CD4-positive, alpha-beta T cell treated with Interleukin-2 at 100 ng/mL for 4 hours (primary cell): Measurements from ENCODE around the gene FAM83D.
"Not testable (repeated sequence)": the region's sequence is repeated elsewhere in the genome, so short reads cannot be mapped to it uniquely, and the experiment has no call there.

Source experiments
- DNase-seq: peaks from one replicate; pipeline ENCODE4 v3.0.0-alpha.2; 2020; ENCODE audit warnings: low spot score

Gene FAM83D

DNA sequence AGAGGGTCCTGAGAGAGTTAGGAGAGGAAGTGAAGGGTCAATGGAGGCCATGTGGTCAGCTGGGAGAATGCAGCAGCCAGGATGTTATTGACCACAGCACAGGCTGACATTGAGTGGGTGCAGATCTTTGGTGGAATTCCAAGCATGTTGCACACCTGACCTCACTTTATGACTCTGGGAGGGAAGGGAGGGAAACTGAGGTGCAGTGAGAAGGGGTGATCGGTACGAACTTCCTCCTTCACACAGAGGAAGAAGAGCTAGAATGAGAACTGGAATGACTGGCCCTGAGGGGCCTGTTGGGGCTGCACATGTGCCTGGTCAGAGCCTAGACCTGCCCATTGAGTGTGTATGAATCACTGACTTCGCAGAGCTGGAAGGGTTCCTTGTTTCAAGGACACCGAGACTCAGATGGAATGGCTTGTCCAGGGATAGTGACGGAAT lies 9.8 kb downstream of the FAM83D start:
- no peak for DNase-seq

GRCh38 chr20:38937000-38937399 lies 10.8 kb downstream of the FAM83D start:
- DNase-seq: no peak

- no peak for DNase-seq
Observed at GRCh38 chr20:38937978-38938473, 11.8 kb downstream of the FAM83D start.

- DNase-seq: no peak
Observed at GRCh38 chr20:38939686-38940085, 13.5 kb downstream of the FAM83D start.

DNA sequence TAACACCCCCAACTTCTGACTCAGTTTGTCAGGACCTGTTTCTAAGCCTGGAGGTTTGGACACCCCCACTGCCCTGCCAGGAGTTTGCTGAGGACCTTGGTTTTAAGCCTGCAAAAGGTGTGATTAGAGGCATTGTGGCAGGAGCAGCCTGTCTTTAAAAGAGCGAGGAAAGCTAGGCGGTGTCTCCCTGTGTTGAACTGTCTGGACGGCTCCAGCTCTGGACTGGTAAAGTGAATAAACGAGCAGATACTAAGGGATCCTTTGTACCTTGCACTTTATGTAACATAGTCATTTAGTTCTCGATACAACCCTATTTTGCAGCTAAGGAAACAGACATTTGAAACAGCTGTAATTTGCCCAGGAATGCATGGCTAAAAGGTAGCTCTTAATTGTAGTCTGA lies 14.4 kb downstream of the FAM83D start:
- DNase-seq: no peak

DNA sequence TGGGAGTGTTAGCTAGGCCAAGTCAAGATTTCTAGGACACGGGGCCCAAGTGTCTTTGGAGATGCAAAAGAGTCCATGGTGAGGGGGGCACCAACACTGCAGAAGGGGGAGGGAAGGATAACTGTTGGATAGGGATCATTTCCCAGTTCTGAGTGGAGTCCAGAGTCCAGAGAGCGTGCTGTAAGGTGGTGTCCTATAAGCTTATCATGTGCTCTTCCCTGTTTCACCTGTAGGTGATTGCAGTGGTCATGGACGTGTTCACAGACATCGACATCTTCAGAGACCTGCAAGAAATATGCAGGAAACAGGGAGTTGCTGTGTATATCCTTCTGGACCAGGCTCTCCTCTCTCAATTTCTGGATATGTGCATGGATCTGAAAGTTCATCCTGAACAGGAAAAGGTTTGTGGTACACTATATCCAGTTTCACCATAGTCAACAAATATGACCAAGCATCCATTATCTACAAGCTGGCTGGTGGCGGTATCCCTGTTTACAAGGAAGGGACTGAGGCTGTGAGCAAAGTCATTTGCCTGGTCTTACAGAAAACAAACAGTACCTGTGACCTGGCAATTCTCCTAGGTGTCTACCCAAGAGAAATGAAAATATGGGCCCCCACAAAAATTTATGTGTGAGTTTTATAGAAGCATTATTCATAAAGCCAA lies 15.6 kb downstream of the FAM83D start:
- no peak for DNase-seq

GRCh38 chr20:38945012-38945411 lies 18.8 kb downstream of the FAM83D start:
- no peak for DNase-seq

DNA sequence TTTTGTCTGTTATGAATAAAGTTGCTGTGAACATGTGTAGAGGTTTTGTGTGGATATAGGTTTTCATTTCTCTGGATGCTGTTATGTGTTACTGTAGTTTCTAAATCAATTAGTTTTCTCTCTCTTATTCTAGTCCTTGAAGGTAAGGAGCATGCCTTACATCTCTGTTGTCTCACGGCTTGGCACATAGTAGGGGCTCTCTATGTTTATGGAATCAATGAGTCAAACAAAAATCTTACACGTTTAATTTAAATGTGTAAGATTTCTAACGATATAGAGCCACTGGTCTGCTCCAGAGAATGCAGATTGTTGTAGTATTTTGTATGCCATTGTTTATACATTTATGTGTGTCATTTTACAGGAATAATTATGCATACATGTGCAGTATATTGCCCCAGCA lies 20.6 kb downstream of the FAM83D start:
- DNase-seq: no peak

DNA sequence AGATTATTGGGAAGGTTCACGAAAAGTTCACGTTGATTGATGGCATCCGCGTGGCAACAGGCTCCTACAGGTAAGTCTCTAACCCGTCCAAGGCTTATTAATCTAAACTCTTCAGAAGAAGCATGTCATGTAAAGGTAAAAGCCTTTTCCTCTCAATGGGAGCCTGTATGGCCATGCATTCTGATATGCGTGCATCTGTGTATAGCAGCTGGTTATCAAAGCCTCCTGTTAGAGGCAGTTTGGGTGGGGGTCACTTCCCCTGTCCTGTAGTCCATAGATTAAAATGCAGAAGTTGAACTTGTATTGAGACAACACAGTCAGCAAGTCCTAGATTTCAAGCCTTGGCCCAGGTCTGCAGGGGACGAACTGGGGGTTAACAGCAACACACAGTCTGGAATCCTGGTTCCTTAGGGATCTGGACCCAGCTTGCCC lies 21.7 kb downstream of the FAM83D start:
- no peak for DNase-seq

- DNase-seq: no peak
Observed at GRCh38 chr20:38950254-38950653, 24.0 kb downstream of the FAM83D start.

- no peak for DNase-seq
Observed at GRCh38 chr20:38951611-38952010, 25.4 kb downstream of the FAM83D start.

DNA sequence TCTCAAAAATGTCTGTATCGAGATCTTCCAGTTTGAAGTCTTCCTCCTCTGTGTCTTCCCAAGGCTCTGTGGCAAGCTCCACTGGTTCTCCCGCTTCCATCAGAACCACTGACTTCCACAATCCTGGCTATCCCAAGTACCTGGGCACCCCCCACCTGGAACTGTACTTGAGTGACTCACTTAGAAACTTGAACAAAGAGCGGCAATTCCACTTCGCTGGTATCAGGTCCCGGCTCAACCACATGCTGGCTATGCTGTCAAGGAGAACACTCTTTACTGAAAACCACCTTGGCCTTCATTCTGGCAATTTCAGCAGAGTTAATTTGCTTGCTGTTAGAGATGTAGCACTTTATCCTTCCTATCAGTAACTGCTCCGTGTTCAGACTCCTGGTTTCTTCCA lies 25.9 kb downstream of the FAM83D start:
- DNase-seq: no peak

DNA sequence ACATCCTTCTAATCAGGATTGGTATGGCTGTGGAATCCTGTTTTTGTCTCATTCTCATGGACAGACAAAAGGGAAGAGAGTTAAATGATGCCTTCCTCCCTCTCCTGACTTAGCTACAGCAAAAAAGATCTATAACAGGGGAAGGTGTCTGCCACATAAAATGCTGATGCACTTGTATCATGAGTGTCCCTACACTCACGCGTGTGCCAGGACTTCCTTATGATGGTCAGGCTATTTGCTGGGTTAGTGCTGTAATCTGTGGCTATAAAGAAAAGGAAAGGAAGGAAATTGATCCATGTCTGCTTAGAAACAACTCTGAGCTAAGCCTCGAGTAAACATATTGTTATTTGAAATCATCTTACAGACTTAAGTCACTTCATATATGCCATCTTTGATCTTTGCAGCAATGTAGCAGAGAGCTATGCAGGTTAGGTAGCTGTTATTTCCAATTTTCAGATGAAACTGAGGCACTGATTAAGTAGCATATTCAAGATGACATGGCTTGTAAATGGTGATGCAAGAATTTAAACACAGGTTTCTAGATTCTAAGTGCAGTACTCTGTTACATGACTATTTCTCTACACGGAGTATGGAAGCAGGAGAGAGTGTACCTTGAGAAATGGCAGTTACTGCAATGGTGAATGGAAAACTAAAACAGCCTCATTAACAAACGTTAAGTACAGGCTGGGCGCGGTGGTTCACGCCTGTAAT lies 27.6 kb downstream of the FAM83D start:
- no peak for DNase-seq

- no peak for DNase-seq
Observed at GRCh38 chr20:38957235-38957876, 31.1 kb downstream of the FAM83D start.

DNA sequence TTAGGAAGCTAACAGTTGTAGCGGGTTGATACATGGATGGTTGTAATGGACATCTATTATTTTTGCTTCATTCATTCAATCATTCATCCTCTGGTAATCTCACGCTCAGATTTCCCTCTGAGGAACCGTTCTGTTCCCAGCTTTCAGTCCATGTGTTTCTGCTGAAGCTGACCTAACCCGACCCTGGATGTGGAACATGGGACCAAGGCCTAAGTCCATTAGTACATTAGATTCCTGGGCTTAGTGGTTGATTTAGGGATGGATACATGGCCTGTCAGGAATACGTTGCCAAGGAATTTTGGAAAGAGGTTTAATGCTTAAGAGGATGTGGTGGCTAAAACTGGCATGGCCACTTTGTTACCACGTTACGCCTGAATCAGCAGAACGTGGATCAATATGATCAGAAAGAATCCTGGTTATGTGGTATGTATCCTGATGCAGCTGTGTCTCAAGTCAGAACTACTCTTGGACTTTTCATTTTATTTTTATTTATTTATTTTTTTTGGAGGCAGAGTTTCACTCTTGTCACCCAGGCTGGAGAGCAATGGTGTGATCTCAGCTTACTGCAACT lies 31.8 kb downstream of the FAM83D start:
- DNase-seq: no peak

DNA sequence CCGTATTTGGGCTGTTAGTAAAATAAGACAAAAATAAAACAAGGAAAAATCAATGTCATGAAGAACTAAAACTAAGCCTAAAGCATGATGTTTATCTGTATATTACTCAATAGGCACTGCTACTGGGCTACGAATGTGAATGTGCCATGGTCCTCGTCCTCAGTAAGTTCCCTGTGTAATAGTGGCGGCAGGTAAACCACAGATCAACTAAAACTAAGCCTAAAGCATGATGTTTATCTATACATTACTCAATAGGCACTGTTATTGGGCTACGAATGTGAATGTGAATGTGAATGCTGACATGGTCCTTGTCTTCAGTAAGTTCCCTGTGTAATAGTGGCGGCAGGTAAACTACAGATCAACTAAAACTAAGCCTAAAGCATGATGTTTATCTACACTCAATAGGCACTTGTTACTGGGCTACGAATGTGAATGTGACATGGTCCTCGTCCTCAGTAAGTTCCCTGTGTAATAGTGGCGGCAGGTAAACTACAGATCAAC lies 34.0 kb downstream of the FAM83D start:
- DNase-seq: not testable (repeated sequence)

GRCh38 chr20:38961530-38962043 lies 35.4 kb downstream of the FAM83D start:
- DNase-seq: peak; percentile 7

DNA sequence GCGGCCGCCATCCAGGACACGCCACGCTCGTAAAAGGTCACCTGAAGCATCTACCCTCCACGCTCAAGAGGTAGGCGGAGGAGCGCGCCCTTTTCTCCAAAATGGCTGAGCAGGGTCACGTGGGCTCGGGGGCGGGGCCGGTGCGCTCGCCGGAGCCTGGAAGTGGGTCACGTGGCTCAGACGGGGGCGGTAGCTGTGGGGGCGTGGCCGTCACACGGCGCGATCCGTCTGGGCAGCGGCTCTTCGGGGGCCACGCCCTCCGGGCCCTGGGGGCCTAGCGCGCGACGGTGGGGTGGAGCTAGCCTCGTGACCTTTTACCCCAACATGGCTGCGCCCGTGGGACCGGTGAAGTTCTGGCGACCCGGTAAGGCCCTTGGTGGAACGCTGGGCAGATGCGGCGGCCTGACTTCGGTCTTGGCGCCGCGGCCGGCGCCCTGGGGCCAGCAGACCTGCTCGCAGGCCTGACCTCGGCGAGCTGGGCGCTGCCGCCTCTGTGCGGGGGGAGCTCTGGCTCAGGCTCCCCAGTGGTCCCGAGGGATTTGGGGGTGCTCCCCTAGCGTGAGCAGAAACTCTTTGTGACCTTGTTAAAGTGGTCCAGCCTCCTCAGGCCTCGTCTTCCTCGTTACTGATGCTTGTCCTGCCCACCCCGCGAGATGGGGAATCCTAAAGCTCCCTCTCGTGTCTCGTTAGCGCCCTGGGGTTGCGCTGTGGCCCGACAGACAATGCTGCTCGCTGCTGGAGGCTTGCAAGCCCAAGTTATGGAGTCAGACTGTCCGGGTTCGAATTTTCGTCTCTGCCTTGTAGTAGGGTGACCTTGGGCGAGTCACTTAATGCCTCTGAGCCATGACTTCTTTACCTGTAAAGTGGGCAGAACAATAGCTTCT lies 36.1 kb downstream of the FAM83D start, which contains the start of gene DHX35:
DHX35 (plus strand) TSS at position 301 of the 884 bp plus-strand sequence; CDS start at position 325, 24 bp downstream.
- DNase-seq: peak; percentile 98

GRCh38 chr20:38962928-38963401 lies 36.7 kb downstream of the FAM83D start:
- no peak for DNase-seq

- no peak for DNase-seq
Observed at GRCh38 chr20:38963745-38964144, 37.5 kb downstream of the FAM83D start.

DNA sequence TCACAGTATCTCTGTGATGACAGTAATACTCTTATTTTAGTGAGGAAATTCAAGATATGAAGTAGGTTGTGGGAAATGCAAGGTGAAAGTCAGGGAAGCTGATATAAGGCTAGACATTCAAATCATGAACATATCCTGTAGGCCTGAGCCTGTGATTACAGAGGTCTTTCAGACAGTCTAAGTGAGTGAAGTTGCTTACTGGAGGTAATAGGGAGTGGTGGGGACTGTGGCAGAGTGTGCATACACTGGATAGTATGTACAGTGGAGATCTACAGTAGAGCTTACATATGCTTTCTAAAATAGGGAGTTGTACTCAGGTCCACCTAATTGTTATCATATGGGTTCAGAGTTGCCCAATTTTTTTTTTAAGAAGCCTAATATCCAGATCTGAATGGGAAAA lies 39.0 kb downstream of the FAM83D start:
- DNase-seq: no peak
